Suprapubic skin (tissue), 4 donors: ENCODE measurements around the gene AMBRA1. TPM values are rescaled to one million over a fixed set of nuclear protein-coding genes. Genes with fewer than 3 reads are reported as not detected.
"Not testable (repeated sequence)": the region's sequence is repeated elsewhere in the genome, so short reads cannot be mapped to it uniquely, and the experiment has no call there.

Experiments
- DNase-seq, 2 donors: peaks; one replicate each; pipeline ENCODE4 v3.0.0-alpha.2; 2019; ENCODE audit warnings: low spot score in 2 of 2
- H3K27ac ChIP-seq: fragments of 200-600 bp; sonication (generic); one replicate; pipeline ENCODE4 v1.5.1; 2019
- H3K27me3 ChIP-seq: fragments of 200-600 bp; sonication (generic); one replicate; pipeline ENCODE4 v1.5.1; 2019
- H3K36me3 ChIP-seq: fragments of 200-600 bp; sonication (generic); one replicate; pipeline ENCODE4 v1.5.1; 2019
- H3K4me1 ChIP-seq: fragments of 200-600 bp; sonication (generic); one replicate; pipeline ENCODE4 v1.5.1; 2019
- H3K4me3 ChIP-seq: fragments of 200-600 bp; sonication (generic); one replicate; pipeline ENCODE4 v1.5.1; 2019; ENCODE audit warnings: mild to moderate bottlenecking
- H3K9me3 ChIP-seq: fragments of 200-600 bp; sonication (generic); one replicate; pipeline ENCODE4 v1.5.1; 2019
- EP300 ChIP-seq: sonication (generic); formaldehyde crosslinking; IDR thresholded peaks from one replicate; pipeline ENCODE4 v1.6.1; 2017; ENCODE audit warnings: antibody characterized with exemption
- POLR2A ChIP-seq, 2 donors: fragments of 450-650 bp; IDR thresholded peaks; one replicate each; pipeline ENCODE4 v1.6.1; 2017; ENCODE audit warnings: antibody characterized with exemption in 2 of 2, mild to moderate bottlenecking in 2 of 2, moderate library complexity in 2 of 2
- POLR2AphosphoS5 ChIP-seq, 3 donors: sonication (generic); formaldehyde crosslinking; IDR thresholded peaks; one replicate each; pipeline ENCODE4 v1.6.1; 2017; ENCODE audit warnings: antibody characterized with exemption in 3 of 3
- WGBS: methylation state at CpG from one replicate; pipeline ENCODE4 v1.1.5; 2018; 5-methylcytosine and 5-hydroxymethylcytosine counted together
- total RNA-seq, 4 donors: library from RNA; depleted of rRNA; stranded (reverse); fragments of >200 nt; gene quantifications; one replicate each; pipeline ENCODE4 v1.1.0, GENCODE V29; 2016
- TF ChIP-seq, protein P1 (sequence below), 2 donors: fragments of 200-600 bp in 1 of 2; fragments of 450-650 bp in 1 of 2; sonication (generic) in 1 of 2; IDR thresholded peaks; one replicate each; pipeline ENCODE4 v1.5.1; 2016 to 2019; ENCODE audit warnings: antibody characterized with exemption in 2 of 2, mild to moderate bottlenecking in 1 of 2, moderate library complexity in 1 of 2

The AMBRA1 gene
- total RNA-seq, 4 donors from 2014 or later, result 38.6 to 63.2 (median 45.6) TPM

DNA sequence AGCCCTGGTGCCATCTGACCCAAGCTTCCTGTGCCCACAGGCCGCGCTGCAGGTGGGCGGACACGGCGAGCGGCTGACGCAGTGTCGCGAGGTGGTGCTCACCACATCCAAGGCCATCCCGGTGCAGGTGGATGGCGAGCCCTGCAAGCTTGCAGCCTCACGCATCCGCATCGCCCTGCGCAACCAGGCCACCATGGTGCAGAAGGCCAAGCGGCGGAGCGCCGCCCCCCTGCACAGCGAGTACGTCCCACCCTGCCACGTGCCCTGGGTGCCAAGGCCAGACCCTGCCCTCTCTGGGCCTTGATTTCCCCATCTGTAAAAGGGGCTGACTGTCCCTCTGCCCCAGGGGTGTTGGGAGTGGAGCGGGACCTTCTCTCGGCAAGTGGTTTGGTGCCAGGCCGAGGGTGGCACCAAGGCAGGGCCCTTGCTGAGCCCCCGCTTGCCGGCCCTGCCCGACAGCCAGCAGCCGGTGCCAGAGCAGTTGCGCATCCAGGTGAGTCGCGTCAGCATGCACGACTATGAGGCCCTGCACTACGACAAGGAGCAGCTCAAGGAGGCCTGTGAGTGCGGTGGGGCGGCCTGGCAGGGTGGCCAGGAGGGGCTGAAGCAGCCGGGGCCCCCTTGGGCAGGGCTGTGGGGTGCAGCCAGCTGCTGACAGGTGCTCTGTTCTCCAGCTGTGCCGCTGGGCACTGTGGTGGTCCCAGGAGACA lies 218.3 kb downstream of the AMBRA1 start:
- 94% methylated on average over 12 of the region's 38 CpGs for WGBS
- peaks cover 77% of the 10 kb centered on the region for H3K36me3 ChIP-seq

DNA sequence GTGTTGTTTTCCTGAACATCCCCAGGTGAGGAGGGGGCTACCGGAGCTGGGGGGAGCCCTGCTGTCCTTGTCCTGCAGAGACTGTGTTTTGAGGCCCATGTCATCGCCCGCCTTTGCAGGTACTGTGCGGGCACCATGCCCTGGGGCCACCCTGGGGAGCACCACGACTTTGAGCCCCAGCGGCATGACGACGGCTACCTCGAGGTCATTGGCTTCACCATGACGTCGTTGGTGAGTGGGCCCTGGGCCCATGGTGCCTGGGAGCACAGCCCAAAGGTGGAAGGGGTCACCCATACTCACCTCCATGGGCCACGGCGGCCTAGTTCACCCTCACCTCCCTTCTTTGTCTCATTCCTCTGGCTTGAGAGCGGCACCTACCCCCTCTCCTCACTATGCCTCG lies 219.0 kb downstream of the AMBRA1 start:
- no peak overlapping the region for H3K27ac ChIP-seq
- no peak for TF ChIP-seq POLR2AphosphoS5 (IDR thresholded peaks at IDR 0.05)
- TF ChIP-seq EP300, result no peak
- TF ChIP-seq POLR2A (IDR thresholded peaks at IDR 0.05), result no peak
- TF ChIP-seq, protein P1, sequence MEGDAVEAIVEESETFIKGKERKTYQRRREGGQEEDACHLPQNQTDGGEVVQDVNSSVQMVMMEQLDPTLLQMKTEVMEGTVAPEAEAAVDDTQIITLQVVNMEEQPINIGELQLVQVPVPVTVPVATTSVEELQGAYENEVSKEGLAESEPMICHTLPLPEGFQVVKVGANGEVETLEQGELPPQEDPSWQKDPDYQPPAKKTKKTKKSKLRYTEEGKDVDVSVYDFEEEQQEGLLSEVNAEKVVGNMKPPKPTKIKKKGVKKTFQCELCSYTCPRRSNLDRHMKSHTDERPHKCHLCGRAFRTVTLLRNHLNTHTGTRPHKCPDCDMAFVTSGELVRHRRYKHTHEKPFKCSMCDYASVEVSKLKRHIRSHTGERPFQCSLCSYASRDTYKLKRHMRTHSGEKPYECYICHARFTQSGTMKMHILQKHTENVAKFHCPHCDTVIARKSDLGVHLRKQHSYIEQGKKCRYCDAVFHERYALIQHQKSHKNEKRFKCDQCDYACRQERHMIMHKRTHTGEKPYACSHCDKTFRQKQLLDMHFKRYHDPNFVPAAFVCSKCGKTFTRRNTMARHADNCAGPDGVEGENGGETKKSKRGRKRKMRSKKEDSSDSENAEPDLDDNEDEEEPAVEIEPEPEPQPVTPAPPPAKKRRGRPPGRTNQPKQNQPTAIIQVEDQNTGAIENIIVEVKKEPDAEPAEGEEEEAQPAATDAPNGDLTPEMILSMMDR (IDR thresholded peaks at IDR 0.05), result no peak
- no peaks in the 10 kb centered on the region for H3K9me3 ChIP-seq
- no peak overlapping the region for H3K4me3 ChIP-seq
- peaks cover 85% of the 10 kb centered on the region for H3K36me3 ChIP-seq
- H3K27me3 ChIP-seq, result no peaks in the 10 kb centered on the region
- no peak for DNase-seq
- 90% methylated on average over 8 of the region's 15 CpGs for WGBS
- peaks cover 3% of the 10 kb centered on the region for H3K4me1 ChIP-seq

More for the DNA sequence above, 218.3 kb downstream of the AMBRA1 start:
- Histone ChIP-seq H3K27me3 (no peaks in the 10 kb centered on the region), H3K4me1 (peaks cover 9% of the 10 kb centered on the region), H3K4me3 (no peak overlapping the region), H3K9me3 (no peaks in the 10 kb centered on the region), H3K27ac (no peak overlapping the region)
- no peak for DNase-seq
- TF ChIP-seq, protein P1 (IDR thresholded peaks at IDR 0.05), result no peak
- TF ChIP-seq POLR2A (IDR thresholded peaks at IDR 0.05) (no peak), EP300 (no peak), POLR2AphosphoS5 (IDR thresholded peaks at IDR 0.05) (no peak)

DNA sequence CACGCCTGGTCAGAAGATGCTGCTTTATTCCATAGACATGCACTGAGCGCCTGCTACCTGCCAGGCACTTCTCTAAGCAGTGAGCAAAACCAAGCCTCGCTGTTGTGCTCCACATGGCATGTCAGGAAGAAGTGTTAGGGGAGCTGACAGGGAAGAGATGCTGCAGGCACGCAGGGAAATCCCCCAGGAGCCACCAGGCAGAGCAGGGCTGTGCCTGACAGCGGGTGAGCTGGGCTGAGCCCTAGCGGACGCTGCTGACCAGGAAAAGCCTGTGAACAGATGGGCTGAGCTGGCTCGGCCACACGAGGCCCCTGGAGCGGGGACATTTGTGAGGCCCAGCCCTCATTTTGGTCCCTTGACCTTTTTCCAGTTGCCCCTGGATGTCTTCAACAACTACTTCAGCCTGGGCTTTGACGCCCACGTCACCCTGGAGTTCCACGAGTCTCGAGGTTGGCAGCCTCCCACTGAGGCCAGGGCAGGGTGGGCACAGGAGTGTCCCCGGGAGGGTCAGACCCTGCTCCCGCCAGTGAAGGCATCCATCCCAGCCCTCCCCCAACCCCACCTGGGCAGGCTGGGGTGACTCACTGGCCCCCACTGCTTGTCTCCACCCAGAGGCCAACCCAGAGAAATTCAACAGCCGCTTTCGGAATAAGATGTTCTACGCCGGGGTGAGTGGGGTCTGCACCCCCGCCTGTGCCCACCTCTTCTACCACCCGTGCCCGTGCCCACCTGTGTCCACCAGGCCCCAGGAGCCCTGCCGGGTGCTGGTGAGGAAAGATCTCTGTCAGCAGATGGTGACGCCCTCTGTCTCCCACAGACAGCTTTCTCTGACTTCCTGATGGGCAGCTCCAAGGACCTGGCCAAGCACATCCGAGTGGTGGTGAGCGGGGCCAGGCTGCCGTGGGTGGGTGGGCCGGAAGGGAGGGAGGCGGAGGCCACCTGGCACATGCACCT lies 219.8 kb downstream of the AMBRA1 start:
- Histone ChIP-seq H3K36me3 (peaks cover 91% of the 10 kb centered on the region), H3K4me1 (no peaks in the 10 kb centered on the region), H3K27me3 (no peaks in the 10 kb centered on the region), H3K27ac (no peak overlapping the region), H3K4me3 (no peak overlapping the region), H3K9me3 (no peaks in the 10 kb centered on the region)
- TF ChIP-seq, protein P1 (IDR thresholded peaks at IDR 0.05), result no peak
- no peak for TF ChIP-seq POLR2A (IDR thresholded peaks at IDR 0.05)
- no peak for TF ChIP-seq EP300
- no peak for TF ChIP-seq POLR2AphosphoS5 (IDR thresholded peaks at IDR 0.05)
- no peak for DNase-seq
- 85% methylated on average over 29 of the region's 30 CpGs for WGBS

DNA sequence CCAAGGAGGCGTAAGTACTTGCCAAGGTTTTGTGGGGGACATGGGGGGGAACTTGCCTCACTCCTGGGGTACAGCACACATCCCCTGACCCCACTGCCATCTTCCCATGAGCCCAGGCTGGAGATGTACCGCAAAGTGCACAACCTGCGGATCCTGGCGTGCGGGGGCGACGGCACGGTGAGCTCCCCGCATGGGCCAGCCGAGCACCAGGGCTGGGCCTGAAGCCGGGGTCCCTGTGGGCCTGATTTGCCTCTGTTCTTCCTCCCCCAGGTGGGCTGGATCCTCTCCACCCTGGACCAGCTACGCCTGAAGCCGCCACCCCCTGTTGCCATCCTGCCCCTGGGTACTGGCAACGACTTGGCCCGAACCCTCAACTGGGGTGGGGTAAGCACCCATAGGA lies 221.3 kb downstream of the AMBRA1 start:
- H3K27ac ChIP-seq, H3K4me1 ChIP-seq, H3K27me3 ChIP-seq, DNase-seq, H3K4me3 ChIP-seq, H3K9me3 ChIP-seq: not testable (repeated sequence)
- H3K36me3 ChIP-seq, result peaks cover 88% of the 10 kb centered on the region
- WGBS, result 93% methylated on average over 6 of the region's 15 CpGs

DNA sequence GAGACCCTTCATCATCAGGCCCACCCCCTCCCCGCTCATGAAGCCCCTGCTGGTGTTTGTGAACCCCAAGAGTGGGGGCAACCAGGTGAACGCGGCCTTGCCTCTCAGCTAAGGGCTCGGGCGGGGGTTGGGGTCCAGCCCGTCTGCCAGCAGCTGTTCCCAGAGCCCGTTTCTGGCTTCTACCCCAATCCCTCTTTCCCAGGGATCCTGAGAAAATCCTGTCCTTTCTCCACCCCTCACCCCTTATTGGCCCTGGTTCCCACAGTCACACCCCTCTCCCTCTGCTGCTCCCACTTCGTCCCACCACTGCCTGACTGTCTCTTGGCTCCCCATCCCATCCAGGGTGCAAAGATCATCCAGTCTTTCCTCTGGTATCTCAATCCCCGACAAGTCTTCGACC lies 221.7 kb downstream of the AMBRA1 start:
- no peaks in the 10 kb centered on the region for H3K9me3 ChIP-seq
- H3K27me3 ChIP-seq, result no peaks in the 10 kb centered on the region
- TF ChIP-seq EP300 (no peak), POLR2AphosphoS5 (IDR thresholded peaks at IDR 0.05) (no peak), POLR2A (IDR thresholded peaks at IDR 0.05) (no peak)
- TF ChIP-seq, protein P1 (IDR thresholded peaks at IDR 0.05), result no peak
- H3K36me3 ChIP-seq, result peaks cover 84% of the 10 kb centered on the region
- no peak overlapping the region for H3K4me3 ChIP-seq
- WGBS, result 91% methylated on average over 8 of the region's 10 CpGs
- peaks cover 8% of the 10 kb centered on the region for H3K4me1 ChIP-seq
- H3K27ac ChIP-seq, result no peak overlapping the region
- no peak for DNase-seq

DNA sequence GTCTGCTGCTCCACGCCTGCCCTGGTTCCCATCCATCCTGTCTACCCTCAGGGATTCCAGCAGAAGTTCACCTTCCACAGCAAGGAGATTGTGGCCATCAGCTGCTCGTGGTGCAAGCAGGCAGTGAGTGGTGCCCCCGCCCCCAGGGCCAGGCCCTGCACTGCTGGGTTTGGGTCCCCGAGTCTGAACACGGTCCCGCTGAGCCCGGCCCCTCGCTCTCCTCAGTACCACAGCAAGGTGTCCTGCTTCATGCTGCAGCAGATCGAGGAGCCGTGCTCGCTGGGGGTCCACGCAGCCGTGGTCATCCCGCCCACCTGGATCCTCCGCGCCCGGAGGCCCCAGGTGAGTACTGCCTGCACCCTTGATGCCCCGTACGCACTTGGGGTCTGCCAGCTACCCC lies 222.6 kb downstream of the AMBRA1 start:
- Histone ChIP-seq H3K4me1 (peaks cover 13% of the 10 kb centered on the region), H3K36me3 (peaks cover 82% of the 10 kb centered on the region)
- H3K27me3 ChIP-seq, DNase-seq, H3K9me3 ChIP-seq, H3K27ac ChIP-seq, H3K4me3 ChIP-seq: not testable (repeated sequence)
- 100% methylated on average over 5 of the region's 19 CpGs for WGBS
